HCT116 (cell line): ENCODE results near the gene PLEK.

ENCODE experiments used
- CBX3 ChIP-seq: IDR thresholded peaks from 2 replicates; pipeline ENCODE4 v1.6.1; 2012; ENCODE audit warnings: low read depth
- CEBPB ChIP-seq: IDR thresholded peaks from 2 replicates; pipeline ENCODE4 v1.6.1; 2012; ENCODE audit warnings: low read depth
- CTCF ChIP-seq, 3 experiments: fragments of 200-600 bp in 1 of 3; sonication (generic) in 1 of 3; IDR thresholded peaks in 2 of 3; conservative IDR thresholded peaks in 1 of 3; 2 replicates each; pipeline ENCODE4 v1.5.1; 2012 to 2017; ENCODE audit warnings: low read depth in 2 of 3, low read length in 2 of 3, antibody characterized with exemption in 1 of 3, borderline replicate concordance in 1 of 3, control low read depth in 1 of 3, mild to moderate bottlenecking in 1 of 3, mixed read lengths in 1 of 3, mixed run types in 1 of 3, moderate library complexity in 1 of 3; ENCODE audit not compliant: insufficient read depth in 1 of 3
- EZH2 ChIP-seq: fragments of 200-600 bp; sonication (generic); IDR thresholded peaks from 2 replicates; pipeline ENCODE4 v1.6.1; 2017; ENCODE audit warnings: antibody characterized with exemption, mixed run types
- EZH2phosphoT487 ChIP-seq: fragments of 200-600 bp; IDR thresholded peaks from 2 replicates; pipeline ENCODE4 v1.6.1; 2018; ENCODE audit warnings: antibody characterized with exemption, borderline replicate concordance
- FOSL1 ChIP-seq: IDR thresholded peaks from 2 replicates; pipeline ENCODE4 v1.6.1; 2012; ENCODE audit warnings: low read depth
- JUND ChIP-seq: IDR thresholded peaks from 2 replicates; pipeline ENCODE4 v1.6.1; 2012
- POLR2A ChIP-seq: IDR thresholded peaks from 2 replicates; pipeline ENCODE4 v1.7.0; 2011; ENCODE audit warnings: borderline replicate concordance; ENCODE audit not compliant: insufficient read depth, insufficient read length; ENCODE audit errors: extremely low read depth
- RAD21 ChIP-seq: IDR thresholded peaks from 2 replicates; pipeline ENCODE4 v1.6.1; 2012; ENCODE audit warnings: low read depth, mild to moderate bottlenecking
- REST ChIP-seq: IDR thresholded peaks from 2 replicates; pipeline ENCODE4 v1.6.1; 2012; ENCODE audit warnings: low read depth
- SP1 ChIP-seq: IDR thresholded peaks from 2 replicates; pipeline ENCODE4 v1.6.1; 2012; ENCODE audit warnings: low read depth
- TCF7L2 ChIP-seq: IDR thresholded peaks from 2 replicates; pipeline ENCODE4 v1.7.0; 2011; ENCODE audit warnings: borderline replicate concordance, inconsistent platforms; ENCODE audit not compliant: insufficient read depth, insufficient read length; ENCODE audit errors: extremely low read depth
- ZFX ChIP-seq: fragments of 450-650 bp; IDR thresholded peaks from 2 replicates; pipeline ENCODE4 v1.6.1; 2017
- ZNF274 ChIP-seq: fragments of 200-500 bp; sonication (Bioruptor generic); IDR thresholded peaks from 2 replicates; pipeline ENCODE4 v1.6.1; 2014; ENCODE audit warnings: mild to moderate bottlenecking, low read depth, low read length, inconsistent platforms

- TF ChIP-seq CTCF (IDR thresholded peaks at IDR 0.05 in 2 of 3, conservative IDR thresholded peaks at IDR 0.05 in 1 of 3; ENCODE audit: borderline replicate concordance in 1 of 3, insufficient read depth in 1 of 3, low read depth in 2 of 3, low read length in 2 of 3), result no peak
- TF ChIP-seq POLR2A, result no peak
- TF ChIP-seq EZH2phosphoT487, result no peak
- no peak for TF ChIP-seq RAD21
- TF ChIP-seq CEBPB, result no peak
- no peak for TF ChIP-seq TCF7L2
- no peak for TF ChIP-seq JUND
- TF ChIP-seq ZNF274, result no peak
- no peak for TF ChIP-seq EZH2
- no peak for TF ChIP-seq SP1
- no peak for TF ChIP-seq REST
- no peak for TF ChIP-seq CBX3
- TF ChIP-seq FOSL1, result no peak
- TF ChIP-seq ZFX, result no peak
These were observed 2.3 kb upstream of the PLEK start for GRCh38 chr2:68362749-68363148.
